Ovary (tissue), 9 donors: Measurements from ENCODE around the gene DNAH17. TPM values are rescaled to one million over a fixed set of nuclear protein-coding genes. Genes with fewer than 3 reads are reported as not detected.

Source experiments
- DNase-seq, 5 donors: peaks; one replicate each; pipeline ENCODE4 v3.0.0-alpha.2; 2019 to 2020
- H3K27ac ChIP-seq, 2 donors: fragments of 200-600 bp; one replicate each; pipeline versions ENCODE4 v1.5.1 to v1.8.0; 2019 to 2022
- H3K27me3 ChIP-seq: fragments of 200-600 bp; one replicate; pipeline ENCODE4 v1.8.0; 2022
- H3K36me3 ChIP-seq: fragments of 200-600 bp; sonication (generic); one replicate; pipeline ENCODE4 v1.5.1; 2019
- H3K4me1 ChIP-seq: one replicate; pipeline ENCODE4 v1.8.1; 2013; ENCODE audit warnings: mild to moderate bottlenecking, moderate library complexity; ENCODE audit not compliant: insufficient read depth
- H3K4me3 ChIP-seq: fragments of 200-600 bp; sonication (generic); one replicate; pipeline ENCODE4 v1.5.1; 2017
- H3K9me3 ChIP-seq, 2 donors: fragments of 200-600 bp in 1 of 2; sonication (generic) in 1 of 2; one replicate each; pipeline versions ENCODE4 v1.5.1 to v1.8.1; 2013 to 2019; ENCODE audit warnings: mild to moderate bottlenecking in 1 of 2, moderate library complexity in 1 of 2
- CTCF ChIP-seq, 3 donors: fragments of 450-650 bp in 2 of 3; fragments of 200-600 bp in 1 of 3; IDR thresholded peaks; one replicate each; pipeline versions ENCODE4 v1.5.1 to v1.8.0; 2016 to 2022; ENCODE audit warnings: antibody characterized with exemption in 3 of 3, mild to moderate bottlenecking in 1 of 3
- EP300 ChIP-seq: sonication (generic); formaldehyde crosslinking; IDR thresholded peaks from one replicate; pipeline ENCODE4 v1.6.1; 2017; ENCODE audit warnings: antibody characterized with exemption
- POLR2A ChIP-seq: fragments of 450-650 bp; IDR thresholded peaks from one replicate; pipeline ENCODE4 v1.6.1; 2017; ENCODE audit warnings: antibody characterized with exemption, mild to moderate bottlenecking, moderate library complexity
- WGBS, 3 donors: extraction: QIAGEN DNeasy Blood & Tissue Kit in 1 of 3; methylation state at CpG; one replicate each; pipeline versions ENCODE4 v1.1.5 to v1.1.7; 2013 to 2017; 5-methylcytosine and 5-hydroxymethylcytosine counted together
- intact Hi-C, 4 donors: fragments of 100-400 bp; cut with DNase I; formaldehyde crosslinking; loops; one replicate each; pipeline versions ENCODE4 v1.11.0 to v1.15.1; 2022 to 2023
- polyA plus RNA-seq, 2 donors: library from polyadenylated mRNA; stranded (reverse); fragments of 200-250 nt in 1 of 2; fragments of 350-450 nt in 1 of 2; fragmentation: Illumina TruSeq in 1 of 2; extraction: RNeasy Lipid Tissue Mini Kit (QIAGEN cat#74804) in 1 of 2; gene quantifications; one replicate each; pipeline ENCODE4 v1.2.3, GENCODE V29; 2013 to 2014
- total RNA-seq, 7 donors: library from RNA; depleted of rRNA in 2 of 7; stranded (reverse); fragments of >200 nt in 2 of 7; fragmentation: NEBNext Ultra II Directional in 3 of 7; extraction: Animal tissue kit (Norgen Biotek cat#: 25700) in 3 of 7; gene quantifications; one replicate each; pipeline versions ENCODE4 v1.1.0 to v1.2.4, GENCODE V29; 2016 to 2023
- donor health status: DM: no; HTN: no; CAD: no; lungs with moderate emphysema.
- donor health status: DM: no; HTN: no; CAD: no.
- donor health status: Bipolar disorder and iron deficiency.
- donor health status: DM: yes; HTN: yes; CAD: no.
- donor health status: DM: no; HTN: no; CAD: no.
- donor health status: DM: yes; HTN: yes; CAD: no.

DNAH17 gene
- total and polyA plus RNA-seq, 9 donors: 0.07 to 0.25 (median 0.12) TPM; not detected in 6

- no peak overlapping the region for H3K4me3 ChIP-seq
- no peak overlapping the region for H3K27ac ChIP-seq
- no peaks in the 10 kb centered on the region for H3K36me3 ChIP-seq
- intact Hi-C loops: loop anchor here in 1 of 4 donors (10.0 kb wide), 1 partner anchor 1662 kb away; no protein-coding TSS in a partner anchor
- no peak for TF ChIP-seq POLR2A
- TF ChIP-seq CTCF (IDR thresholded peaks at IDR 0.05): no peak
- TF ChIP-seq EP300: no peak
- no peaks in the 10 kb centered on the region for H3K27me3 ChIP-seq
- 90 to 92% (median 92%) methylated on average over 6 of the region's 6 CpGs for WGBS, 3 donors
- DNase-seq: no peak
- H3K9me3 ChIP-seq: no peaks in the 10 kb centered on the region
- H3K4me1 ChIP-seq: no peaks in the 10 kb centered on the region
Measured at GRCh38 chr17:78406396-78406795, 170.8 kb downstream of the DNAH17 start.

GRCh38 chr17:78403822-78404221 lies 173.4 kb downstream of the DNAH17 start:
- Histone ChIP-seq H3K27ac (no peak overlapping the region), H3K36me3 (no peaks in the 10 kb centered on the region), H3K9me3 (no peaks in the 10 kb centered on the region), H3K4me3 (no peak overlapping the region), H3K27me3 (no peaks in the 10 kb centered on the region), H3K4me1 (no peaks in the 10 kb centered on the region)
- no peak for TF ChIP-seq EP300
- TF ChIP-seq POLR2A: no peak
- TF ChIP-seq CTCF (IDR thresholded peaks at IDR 0.05): no peak
- 94 to 95% (median 94%) methylated on average over 14 of the region's 14 CpGs for WGBS, 3 donors
- no peak for DNase-seq
- intact Hi-C loops: loop anchor here in 1 of 4 donors (10.0 kb wide), 1 partner anchor 1659 kb away; no protein-coding TSS in a partner anchor

GRCh38 chr17:78401891-78402290 lies 175.3 kb downstream of the DNAH17 start:
- TF ChIP-seq POLR2A (no peak), EP300 (no peak), CTCF (IDR thresholded peaks at IDR 0.05) (no peak)
- Histone ChIP-seq H3K27ac (no peak overlapping the region), H3K36me3 (no peaks in the 10 kb centered on the region), H3K9me3 (no peaks in the 10 kb centered on the region), H3K4me1 (peaks cover under 1% of the 10 kb centered on the region), H3K4me3 (no peak overlapping the region), H3K27me3 (no peaks in the 10 kb centered on the region)
- intact Hi-C loops: loop anchor here in 1 of 4 donors (10.0 kb wide), 1 partner anchor 1657 kb away; no protein-coding TSS in a partner anchor
- 47 to 95% (median 48%) methylated on average over 5 to 8 of the region's 8 CpGs for WGBS, 3 donors
- DNase-seq: no peak

GRCh38 chr17:78401246-78401645 lies 175.9 kb downstream of the DNAH17 start:
- Histone ChIP-seq H3K9me3 (no peaks in the 10 kb centered on the region), H3K4me3 (no peak overlapping the region), H3K27me3 (no peaks in the 10 kb centered on the region), H3K4me1 (peaks cover 2% of the 10 kb centered on the region), H3K27ac (no peak overlapping the region), H3K36me3 (no peaks in the 10 kb centered on the region)
- no peak for TF ChIP-seq CTCF (IDR thresholded peaks at IDR 0.05)
- no peak for TF ChIP-seq POLR2A
- no peak for TF ChIP-seq EP300
- DNase-seq: no peak
- WGBS, 3 donors: 51 to 69% (median 61%) methylated on average over 6 of the region's 6 CpGs
- intact Hi-C loops: loop anchor here in 1 of 4 donors (10.0 kb wide), 1 partner anchor 1656 kb away; no protein-coding TSS in a partner anchor
